ENCODE results near the gene OXLD1.
"Not testable (repeated sequence)": the region's sequence is repeated elsewhere in the genome, so short reads cannot be mapped to it uniquely, and the experiment has no call there.

The OXLD1 gene

GRCh38 chr17:81648707-81649085 lies 17.7 kb downstream of the OXLD1 start:
- no peak for DNase-seq

GRCh38 chr17:81648013-81648706 lies 18.2 kb downstream of the OXLD1 start:
- DNase-seq: no peak

GRCh38 chr17:81647640-81648012 lies 18.8 kb downstream of the OXLD1 start:
- no peak for DNase-seq

DNA sequence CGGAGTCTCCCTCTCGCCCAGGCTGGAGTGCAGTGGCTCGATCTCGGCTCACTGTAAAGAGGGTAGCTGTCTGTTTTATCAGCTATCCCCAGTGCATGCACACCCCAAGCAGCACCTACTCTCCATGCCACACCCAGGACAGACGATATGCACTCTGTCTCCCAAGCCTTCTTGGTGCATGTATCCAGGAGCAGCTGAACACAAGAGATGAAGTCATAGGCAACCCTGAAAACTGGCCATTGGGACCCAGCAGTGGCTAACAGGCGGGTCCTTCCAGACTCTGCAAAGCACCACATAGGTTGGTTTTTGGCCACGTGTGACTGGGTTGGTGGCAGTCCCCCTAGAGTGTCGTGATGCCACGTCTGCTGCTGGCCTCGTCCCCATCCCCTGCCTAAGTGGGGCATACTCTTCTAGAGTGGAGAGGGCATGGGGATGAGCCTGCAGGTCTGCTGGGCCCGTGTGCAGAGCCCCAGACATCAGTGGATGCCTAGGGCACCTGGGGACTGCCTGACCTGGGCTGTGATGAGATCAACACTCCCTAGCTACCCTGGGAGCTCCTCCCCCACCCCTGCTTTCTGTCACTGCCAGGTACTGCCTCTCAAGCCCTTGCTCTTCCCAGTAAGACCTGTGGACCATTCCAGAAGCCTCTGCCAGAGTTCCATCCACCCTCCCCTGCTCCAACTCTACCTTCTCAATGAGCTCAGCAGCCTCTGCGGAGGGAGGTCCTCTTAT lies 19.4 kb downstream of the OXLD1 start:
- DNase-seq: no peak

DNA sequence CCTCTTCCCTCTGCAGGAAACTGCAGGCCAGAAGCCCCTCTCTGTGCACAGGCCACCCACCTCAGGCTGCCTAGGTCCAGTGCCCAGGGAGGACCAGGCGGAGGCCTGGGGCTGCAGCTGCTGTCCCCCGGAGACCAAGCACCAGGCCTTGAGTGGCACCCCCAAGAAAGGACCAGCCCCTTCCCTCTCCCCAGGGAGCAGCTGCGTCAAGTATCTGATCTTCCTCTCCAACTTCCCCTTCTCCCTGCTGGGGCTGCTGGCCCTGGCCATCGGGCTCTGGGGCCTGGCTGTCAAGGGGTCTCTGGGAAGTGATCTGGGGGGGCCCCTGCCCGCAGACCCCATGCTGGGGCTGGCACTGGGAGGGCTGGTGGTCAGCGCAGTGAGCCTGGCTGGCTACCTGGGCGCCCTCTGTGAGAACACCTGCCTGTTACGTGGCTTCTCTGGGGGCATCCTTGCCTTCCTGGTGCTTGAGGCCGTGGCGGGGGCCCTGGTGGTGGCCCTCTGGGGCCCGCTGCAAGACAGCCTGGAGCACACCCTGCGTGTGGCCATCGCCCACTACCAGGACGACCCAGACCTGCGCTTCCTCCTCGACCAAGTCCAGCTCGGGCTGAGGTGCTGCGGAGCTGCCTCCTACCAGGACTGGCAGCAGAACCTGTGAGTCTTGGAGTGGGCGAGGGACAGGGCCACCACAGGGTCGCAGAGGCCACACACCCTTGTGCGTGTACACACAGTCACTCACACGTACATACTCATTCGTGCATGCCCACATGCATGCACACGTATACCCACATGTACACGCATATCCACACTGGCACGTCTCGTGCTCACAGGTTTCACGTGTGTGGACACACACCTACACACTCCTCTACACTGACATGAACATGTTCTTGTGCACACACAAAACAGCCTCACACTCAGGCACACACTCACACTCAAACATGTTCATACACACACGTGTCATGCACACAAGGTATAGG lies 21.1 kb downstream of the OXLD1 start:
- no peak for DNase-seq

DNA sequence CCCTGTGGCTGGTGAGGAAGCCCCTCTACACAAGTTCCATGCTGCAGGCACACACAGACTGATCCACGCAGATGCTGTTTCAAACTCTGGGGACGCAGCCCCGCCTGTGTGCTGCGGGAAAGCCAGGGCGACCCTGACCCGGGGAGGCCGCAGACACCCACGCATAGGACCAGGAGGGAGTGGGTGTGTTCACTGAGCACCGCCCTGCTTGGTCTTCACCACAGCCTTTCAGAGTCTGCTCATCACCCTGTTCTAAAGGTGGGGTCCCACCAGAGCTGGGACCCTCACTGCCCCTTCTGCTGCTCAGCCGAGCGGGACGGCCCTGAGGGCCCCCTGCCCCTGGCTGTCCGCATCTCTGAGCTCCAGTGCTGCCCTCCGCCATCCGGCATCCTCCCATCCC lies 21.9 kb downstream of the OXLD1 start:
- DNase-seq: no peak

DNA sequence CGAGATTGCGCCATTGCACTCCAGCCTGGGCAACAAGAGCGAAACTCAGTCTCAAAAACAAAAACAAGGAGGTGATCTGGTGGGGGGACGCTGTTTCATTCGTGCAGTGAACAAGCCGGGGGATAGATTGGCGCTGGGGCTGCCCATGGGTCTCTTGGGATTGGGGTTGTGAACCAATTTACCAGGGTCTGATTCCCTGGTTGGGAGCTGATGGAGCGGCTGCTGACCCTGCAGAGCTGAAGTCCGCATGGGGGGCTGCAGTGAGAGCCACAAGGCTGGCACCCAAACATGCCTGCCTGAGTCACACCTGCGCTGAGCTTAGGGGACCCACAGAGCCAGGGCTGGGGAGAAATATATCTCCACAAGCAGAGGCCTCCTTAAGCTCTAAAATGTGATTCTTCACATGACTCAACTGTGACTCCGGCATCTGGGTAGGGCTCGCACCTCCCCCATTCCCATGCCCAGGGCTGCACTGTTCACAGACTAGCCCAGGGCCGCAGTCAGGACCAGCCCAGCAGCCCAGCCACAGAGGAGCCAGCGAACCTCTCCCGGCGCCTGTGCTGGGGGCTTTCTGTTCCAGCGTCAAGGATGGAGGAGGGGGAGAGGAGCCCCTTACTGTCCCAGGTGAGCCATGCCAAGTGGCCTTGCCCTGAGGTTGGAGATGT lies 24.4 kb downstream of the OXLD1 start:
- no peak for DNase-seq

- no peak for DNase-seq
These were observed 26.4 kb downstream of the OXLD1 start for GRCh38 chr17:81640011-81640410.

DNA sequence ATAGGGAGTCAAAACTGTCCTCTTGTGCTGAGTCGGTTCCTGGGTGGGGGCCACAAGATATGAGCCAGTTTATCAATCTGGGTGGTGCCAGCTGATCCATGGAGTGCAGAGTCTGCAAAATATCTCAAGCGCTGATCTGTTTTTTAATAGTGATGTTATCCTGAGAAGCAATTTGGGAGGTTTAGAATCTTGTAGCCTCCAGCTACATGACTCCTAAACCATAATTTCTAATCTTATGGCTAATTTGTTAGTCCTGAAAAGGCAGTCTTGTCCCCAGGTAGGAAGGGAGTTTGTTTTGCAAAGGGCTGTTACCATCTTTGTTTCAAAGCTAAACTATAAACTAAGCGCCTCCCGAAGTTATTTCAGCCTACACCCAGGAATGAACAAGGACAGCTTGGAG lies 27.7 kb downstream of the OXLD1 start:
- DNase-seq: no peak

DNA sequence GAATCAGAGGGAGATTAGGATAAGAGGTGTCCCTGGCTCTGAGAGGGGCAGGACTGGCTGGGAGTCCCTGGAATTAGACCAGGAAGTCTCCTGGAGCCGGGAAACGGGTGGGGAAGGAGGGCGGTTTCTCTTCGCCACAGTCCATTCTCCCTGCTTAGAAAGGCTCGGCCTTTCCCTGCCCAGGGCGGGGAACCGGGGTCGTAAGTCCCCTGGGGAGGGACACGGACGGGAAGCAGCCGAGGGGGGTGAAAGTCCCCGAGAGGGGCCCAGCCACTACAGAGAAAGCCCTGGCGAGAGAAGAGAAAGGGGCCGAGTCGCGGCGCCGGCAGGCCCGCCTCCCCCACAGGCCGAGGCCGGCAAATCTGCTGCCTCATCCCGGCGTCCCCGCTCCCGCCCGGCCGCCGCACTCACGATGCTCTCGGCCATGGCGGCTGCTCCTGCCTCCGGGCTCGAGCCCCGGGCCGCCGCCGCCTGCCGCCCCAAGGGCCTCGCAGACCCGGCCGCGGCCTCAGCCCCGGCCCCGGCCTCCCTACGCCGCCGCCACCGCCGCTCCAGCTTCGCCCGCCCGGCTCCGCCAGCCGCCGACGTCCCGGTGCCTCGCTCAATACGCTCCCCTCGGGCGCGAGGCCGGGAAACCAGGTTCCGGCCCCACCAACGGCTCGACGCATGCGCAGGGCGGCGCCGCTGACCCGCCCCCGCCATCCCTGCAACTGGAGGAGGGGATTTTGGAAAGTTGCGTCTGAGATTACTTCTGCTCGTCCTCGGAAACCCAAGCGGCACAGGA lies 29.7 kb downstream of the OXLD1 start, which contains the start of the genes NPLOC4 and TSPAN10:
Gene NPLOC4, minus strand, starts transcription at position 608 of the 784 bp plus-strand sequence. Its CDS starts 182 bp downstream, at position 426.
Gene TSPAN10, plus strand, starts transcription at position 692 of the 784 bp plus-strand sequence. CDS start 5,217 bp downstream, outside the sequence.
- DNase-seq: peak; percentile 88

- no peak for DNase-seq
These were observed 30.4 kb downstream of the OXLD1 start for GRCh38 chr17:81635973-81636504.

DNA sequence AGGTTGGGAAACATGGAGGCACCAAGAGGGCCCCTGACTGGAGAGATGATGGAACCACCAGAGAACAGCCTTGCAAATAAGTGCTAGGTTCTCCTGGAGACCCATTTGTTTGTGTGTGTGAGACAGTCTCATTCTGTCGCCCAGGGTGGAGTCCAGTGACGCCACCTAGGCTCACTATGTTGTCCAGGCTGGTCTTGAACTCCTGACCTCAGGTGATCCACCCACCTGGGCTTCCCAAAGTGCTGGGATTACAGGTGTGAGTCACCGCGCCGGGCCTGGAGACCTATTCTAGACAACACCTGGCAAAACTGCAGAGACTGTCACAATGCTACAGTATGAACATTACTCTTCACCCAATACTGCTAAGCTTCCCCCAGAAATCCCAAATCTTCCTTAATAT lies 31.0 kb downstream of the OXLD1 start:
- DNase-seq: no peak

- DNase-seq: no peak
These were observed 34.9 kb downstream of the OXLD1 start for GRCh38 chr17:81631482-81631881.

DNA sequence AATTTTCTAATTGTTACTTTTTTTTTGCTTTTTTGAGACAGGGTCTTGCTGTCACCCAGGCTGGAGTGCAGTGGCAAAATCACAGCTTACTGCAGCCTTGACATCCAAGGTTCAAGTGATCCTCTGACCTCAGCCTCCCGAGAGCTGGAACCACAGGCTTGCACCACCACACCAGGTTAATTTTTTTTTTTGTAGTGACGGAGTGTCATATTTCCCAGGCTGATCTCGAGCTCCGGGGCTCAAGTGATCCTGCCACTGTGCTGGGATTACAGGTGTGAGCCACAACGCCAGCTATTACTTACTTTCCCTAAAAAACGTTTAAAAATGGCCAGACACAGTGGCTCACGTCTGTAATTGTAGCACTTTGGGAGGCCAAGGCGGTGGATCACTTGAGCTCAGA lies 36.1 kb downstream of the OXLD1 start:
- no peak for DNase-seq

DNA sequence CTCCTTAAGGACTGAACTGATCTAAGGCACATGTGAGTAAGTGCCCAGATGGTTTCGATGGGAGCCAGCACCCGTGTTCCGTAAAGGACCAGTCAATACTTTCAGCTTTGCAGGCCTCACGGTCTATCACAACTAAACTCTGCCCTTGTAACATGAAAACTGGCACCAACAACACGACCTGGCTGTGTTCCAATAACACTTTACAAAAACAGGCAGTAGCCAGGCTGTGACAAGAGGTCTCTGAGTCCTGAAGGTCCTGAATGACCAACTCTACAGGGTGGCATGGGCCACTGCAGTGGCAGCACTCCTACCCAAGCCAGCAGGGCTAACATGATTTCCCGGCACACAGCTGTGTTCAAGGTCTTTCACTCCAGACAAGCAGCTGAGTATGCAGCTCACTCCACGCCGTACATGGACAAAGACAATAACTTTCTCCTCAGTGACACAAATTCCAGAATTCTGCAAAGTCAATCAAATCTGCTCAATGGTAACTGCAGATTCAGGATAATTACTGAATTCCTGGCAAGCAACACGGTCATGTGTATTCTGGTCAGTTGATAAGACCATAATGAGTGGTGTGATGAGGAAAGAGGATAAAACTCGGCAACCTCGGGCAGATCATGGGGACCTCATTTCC lies 44.8 kb downstream of the OXLD1 start:
- no peak for DNase-seq

- DNase-seq: not testable (repeated sequence)
These were observed 48.1 kb downstream of the OXLD1 start for GRCh38 chr17:81618307-81618706.

DNA sequence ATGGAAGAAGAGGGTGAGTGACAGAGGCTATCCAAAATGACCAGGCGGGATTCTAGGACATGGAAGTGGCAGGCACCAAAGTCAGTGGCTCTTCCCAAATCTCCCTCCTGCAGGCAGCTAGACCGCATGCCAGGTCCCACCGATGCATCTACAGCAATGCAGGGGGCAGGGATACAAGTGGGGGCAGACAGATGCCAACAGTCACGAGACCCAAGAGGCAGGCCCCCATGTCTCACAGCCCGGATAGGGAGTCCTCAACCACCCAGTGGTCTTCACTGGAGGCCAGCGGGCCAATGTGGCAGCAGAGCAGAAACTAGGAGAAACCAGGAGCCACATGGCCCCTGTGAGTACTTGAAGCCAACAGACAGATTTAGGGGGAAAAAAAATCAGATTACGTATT lies 49.5 kb downstream of the OXLD1 start:
- no peak for DNase-seq

- DNase-seq: no peak
These were observed 50.9 kb downstream of the OXLD1 start for GRCh38 chr17:81615401-81615930.

All from CD4-positive, alpha-beta T cell treated with Interleukin-12 subunit alpha and Interleukin-12 subunit beta, for 1 hour (primary cell).